NCI-H187 treated with DMSO at 0.1 percent for 48 hours (cell line): ENCODE results near the gene RAD51B.

Experiments used
- DNase-seq: peaks from one replicate; lab custom pipeline; 2025; lab: John Stamatoyannopoulos, UW

The RAD51B gene

DNA sequence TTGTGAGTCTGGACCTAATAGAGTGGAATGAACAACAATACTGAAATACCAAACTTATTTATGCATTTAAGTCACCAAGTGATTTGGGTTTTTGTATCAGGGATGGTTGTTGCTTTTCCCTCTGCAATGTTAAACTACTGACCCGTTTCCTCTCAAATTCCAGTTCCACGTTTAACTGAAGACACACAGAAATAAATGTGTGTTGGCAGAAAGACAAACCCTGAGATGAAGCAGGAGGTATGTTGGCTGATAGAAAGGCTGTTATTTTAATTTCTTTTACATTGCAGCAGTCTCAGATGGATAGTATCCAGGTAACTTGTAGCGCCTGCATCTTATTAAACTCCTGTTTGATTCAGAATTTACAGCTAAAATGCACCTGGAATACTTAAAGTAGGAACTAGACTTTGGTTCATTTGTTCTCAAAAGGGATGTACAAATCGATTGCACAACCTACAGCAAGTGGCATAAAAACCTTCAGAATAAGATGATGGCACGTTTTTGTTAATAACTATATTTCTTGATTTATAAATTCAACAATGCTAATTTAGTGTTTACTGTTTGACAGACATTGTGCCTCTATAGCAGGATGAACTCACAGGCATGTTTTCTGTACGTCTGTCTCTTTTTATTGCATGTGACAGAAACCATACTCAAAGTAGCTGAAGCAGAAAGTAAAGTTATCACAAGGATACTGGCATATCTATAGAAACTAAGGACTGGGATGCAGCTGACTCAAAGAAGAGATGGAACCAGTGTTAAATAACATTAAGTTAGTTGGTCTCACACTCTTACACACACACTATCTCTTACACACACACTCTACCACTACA, 567.6 kb downstream of the RAD51B start:
- no peak for DNase-seq

DNA sequence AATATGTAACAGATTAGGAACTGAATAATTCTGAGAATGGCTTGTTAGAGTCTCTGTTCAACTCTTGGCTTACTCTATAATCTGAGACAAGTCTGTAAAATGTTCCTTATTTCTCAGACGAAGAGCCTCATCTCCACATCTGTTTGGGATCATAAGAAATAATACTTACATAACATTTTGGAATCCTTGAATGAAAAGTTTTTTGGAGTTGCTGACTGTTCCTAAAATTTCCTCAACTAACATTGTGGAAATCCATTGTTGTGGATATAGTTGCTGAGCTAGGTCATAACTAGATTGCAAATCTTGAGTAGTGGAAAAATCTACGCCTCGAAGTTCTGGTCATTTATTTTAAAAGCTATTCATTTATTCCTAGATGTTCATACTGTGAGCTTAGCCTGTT, 570.4 kb downstream of the RAD51B start:
- DNase-seq, result no peak

DNA sequence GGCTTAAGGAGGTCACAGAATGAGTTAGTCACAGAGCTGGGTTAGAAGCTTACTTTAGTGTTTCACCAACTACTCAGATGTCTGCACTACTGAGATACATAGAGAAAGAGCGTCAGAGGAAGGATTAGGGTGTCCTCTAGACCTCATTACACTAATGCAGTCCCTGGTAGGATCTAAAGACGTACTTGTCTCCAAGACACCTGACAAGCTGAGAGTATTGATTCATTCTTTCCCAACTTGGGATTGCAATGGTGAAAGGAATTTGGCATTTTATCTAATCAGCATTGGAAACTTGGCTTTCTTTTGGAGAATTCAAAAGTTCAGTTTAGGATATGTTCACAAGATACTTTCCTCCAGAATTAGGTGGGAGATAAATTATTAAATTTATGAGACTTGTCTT, 571.2 kb downstream of the RAD51B start:
- DNase-seq, result no peak

DNA sequence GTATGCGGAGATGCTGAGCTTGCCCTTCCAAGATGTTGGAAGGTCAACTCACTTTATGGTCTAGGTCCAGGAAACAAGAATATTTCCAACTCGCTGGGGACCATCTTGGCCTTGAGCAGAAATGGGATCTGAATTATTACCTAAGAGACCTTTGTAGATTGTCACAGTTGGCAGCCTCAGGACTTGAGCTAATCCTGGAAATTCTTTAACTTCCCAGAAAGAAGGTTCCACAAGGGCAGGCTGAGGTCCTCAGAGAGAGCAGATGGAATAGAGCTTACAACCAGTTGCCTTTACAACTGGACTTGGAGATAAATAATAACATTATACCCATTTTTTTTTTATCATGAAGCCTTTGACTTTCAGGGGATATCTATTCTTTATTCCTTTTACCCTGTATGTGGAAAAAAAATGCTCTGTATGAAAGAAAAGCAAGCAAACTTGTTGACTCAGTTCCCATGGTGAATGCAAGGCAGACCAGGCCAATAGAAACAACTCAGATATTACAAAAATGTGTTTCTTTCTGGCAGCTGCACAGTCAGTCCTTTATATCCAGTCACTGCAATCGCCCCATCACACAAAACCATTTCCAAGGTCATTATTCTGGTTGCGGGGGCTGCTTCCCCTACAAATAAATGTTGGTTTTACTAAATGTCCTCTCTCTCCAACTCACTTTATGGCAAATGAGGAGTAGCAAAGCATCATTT, 571.9 kb downstream of the RAD51B start:
- DNase-seq, result no peak

DNA sequence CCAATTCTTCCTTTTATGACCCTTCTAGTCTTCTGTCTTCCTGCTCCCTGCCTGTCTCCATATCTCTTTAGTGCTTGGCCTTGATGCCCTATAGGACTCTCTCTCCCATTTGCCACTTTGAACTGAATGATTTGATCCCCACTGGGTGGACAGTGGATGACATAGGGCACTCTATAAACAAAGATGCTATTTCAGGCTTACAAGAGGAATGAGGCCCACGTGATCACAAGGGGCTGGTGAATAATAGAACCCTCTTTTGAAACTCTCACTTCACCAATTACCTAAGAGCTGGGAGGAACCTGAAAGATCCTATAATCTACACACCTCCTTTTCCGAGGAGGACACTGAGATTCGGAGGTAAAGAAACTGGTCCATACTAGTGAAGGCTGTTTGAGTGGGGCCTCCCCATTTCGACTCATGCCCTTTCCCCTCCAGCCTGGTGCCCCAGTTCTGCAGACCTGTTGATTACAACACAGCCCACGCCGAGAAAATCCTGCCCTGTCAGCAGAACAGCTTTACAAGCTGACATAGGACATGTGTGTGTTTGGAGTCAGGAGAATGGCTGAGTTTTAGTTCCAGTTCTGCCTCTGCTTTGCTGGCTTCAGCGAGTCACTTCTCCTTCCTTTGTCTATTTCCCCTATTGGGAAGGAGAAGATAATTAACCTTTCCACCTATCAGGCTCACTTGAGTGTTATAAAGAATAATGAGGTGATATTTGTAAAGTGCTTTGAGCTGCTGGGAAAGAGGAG, 573.0 kb downstream of the RAD51B start:
- DNase-seq, result no peak

DNA sequence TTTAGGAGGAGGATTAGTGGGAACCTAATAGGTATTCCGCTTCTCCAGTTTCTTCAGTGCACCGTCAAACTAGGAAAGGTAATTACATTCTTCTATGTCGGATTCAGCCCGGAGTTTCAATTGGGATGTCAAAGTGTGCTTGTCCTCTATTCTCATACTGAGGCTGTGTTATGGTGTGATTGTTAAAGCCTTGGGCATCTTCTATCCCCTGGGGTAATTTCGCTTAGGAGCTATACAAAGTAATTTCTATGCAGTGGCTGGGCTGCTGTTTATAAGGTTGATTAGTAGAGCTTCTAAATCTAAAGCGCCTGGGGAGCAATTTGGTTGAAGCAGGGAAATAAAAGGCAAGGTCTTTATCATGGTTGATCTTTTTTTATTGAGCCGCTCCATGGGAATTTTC, 573.7 kb downstream of the RAD51B start:
- no peak for DNase-seq

DNA sequence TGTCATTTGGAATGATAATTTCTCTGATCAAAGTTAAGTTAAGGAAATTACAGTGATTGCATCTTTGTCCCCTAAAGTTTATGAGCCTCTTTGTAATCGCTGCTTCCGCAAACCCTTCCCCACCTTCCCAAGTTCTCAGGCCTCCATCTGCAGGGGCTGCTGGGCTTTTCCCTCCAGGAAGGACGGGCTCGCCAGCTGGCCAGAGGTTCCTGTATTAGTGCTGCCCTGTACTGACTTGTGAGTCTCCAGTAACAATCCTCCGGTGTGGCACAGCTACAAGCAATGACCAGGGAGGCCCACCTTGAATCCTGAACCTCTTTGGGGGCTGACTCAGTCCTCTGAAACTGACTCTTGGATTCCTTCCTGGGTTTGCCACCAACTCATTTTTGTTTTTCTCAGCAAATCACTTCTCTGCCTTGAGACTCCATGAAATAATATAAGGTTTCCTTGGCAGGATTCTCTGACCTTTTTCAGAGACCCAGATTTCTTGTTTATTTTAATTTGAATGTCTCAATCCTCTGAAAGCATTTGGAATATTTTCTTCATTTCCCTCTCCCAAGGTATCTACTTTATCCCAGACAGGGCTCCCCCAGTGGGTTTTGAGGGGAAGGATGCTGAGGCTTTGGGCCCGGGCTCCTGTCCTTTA, 574.7 kb downstream of the RAD51B start:
- DNase-seq, result no peak

DNA sequence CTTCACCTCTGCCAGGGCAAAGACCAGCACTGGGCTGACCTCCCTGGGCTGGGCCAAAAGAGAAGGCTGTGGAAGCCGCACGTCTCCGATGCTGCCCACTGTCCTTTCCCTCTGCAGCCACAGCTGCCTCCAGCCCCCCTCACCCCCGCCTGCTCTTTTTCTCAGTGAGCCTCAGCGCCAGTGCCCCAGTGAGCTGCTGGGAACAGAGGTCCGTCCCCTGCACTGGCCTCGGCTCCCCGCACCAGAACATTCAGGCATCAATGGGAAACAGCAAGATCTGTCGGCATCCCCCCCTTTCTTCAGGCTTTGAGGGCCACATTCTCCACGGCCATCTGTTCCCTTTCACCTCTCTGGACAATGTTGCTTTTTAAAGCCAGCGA, 575.2 kb downstream of the RAD51B start:
- no peak for DNase-seq

DNA sequence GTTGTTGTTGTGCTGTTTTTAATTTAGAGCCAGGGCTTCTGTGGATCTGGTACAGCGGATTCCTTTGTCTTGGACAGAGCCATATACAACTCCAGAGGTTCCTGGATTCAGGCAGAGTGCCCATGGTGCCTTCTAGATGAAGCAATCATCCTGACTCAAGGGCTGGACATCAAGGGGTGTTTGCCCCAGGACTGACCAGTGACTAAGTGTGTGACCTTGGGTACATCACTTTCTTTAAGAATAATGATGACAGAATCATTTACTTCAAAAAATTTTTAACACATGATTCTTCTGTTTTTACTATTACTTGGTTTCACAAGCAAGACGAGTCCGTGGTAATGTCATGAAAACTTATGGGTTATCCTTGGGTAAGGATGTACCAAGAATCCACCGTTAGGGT, 576.0 kb downstream of the RAD51B start:
- no peak for DNase-seq

DNA sequence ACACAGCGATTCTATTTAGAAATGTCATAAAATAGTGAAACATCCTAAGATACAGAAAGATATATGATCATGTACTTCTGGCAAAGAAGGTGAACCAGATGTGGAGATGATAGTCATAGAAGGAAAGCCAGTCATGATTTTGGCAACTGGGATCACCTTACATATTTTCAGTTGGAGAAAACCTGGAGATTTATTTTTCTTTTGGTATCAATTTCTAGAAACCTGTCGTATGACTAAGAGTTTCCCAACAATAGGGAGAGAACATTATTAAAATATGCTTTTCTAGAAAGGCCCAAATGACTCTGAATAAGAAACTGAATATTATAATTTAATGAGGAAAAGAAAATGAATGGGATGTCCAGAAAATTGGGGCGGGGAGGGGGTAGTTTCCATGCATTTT, 576.9 kb downstream of the RAD51B start:
- DNase-seq, result no peak

DNA sequence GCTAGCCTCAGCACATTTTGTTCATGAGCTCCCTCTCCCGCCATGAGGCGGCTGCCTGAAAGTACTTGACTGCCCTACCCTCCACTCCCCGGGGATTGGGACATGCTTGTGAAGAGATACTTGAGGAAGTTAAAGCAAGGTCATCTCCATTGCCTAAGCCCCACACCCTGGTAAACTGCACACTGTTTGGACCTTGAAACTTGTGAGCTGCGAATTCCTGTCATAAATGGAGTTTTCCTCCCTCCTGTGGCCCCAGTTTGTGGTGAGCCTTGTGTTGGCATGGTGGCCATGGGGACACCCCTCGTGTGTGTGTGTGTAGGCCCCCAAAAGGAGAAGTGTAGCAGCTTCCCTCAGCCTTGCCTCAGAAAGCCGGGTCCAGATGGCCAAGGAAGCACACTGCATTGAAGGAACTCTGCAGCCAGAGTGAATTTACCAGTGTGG, 577.8 kb downstream of the RAD51B start:
- DNase-seq, result peak; percentile 25

DNA sequence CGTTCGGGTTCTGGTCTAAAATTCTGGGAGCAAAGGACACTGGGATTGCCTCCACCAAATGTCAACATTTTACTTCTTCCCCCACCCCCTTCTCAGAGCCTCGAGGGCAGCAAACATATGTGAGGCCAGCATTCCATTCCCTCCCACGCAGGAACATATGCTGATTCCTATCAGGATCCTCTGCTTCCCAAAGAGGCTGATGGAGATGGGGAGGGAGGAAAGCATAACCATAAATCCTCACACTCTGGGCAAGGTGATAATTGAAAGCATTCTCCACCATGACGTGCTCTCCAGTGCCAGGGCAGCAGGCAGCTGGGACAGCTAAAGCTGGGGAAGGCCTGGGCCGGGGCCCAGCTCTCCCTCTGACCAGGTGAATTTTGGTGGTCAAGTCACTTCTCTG, 578.2 kb downstream of the RAD51B start:
- DNase-seq, result no peak

DNA sequence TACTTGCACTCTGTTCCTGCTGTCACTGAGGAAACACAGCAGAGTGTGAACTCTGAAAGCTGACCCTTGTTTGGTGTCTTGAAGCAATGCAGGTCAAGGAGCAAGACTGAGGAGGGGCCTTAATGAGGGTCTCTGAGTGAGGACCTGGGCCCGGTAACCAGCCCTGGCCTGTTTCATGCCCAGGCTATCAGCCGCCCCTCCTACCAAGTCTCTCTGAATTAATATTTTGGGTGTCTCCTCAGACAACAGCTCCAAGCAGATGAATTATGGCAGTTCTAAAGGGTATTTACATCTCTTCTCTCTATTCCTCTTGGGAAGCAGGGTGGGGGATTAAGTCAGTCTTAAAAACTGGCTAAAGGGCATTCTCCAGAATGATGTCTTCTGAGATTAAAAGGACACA, 578.8 kb downstream of the RAD51B start:
- no peak for DNase-seq

DNA sequence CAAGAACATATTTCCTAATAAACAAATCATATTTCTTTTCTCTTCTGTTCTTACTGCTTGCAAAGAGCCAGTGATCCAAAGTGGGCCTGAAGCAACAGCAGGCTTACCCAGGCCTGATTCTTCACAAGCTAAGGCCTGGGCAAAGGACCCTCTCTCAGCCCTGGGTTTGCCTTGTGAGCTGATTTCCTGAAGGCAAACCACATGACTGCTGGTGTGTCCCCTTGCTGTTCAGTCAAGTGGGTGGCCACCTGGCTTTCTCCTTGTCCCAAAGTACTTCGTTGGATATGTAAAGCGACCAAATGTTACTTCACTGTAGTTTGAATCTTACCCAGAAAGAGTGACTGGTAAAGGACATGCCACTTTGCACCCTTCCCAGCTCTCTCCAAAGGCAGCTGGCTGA, 580.4 kb downstream of the RAD51B start:
- DNase-seq, result no peak

DNA sequence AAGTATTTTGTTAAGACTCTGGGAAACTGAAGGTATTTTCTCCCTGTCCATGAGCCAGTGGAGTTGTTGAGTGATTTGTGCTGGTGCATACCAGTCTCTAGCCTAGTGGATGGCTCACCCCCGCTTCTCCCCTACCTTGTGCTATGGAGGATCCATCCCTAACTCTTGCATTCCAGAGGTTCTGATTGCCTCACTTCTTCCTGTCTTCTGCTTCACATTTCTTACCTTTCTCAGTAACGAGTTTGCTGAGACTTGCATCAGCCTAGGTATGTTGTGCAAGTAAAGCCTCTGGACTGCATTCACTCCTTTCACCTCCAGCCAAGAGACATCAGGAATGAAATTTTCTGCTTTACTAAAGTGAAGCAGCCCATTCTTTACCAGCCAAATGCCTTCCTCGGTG, 581.7 kb downstream of the RAD51B start:
- DNase-seq, result no peak

DNA sequence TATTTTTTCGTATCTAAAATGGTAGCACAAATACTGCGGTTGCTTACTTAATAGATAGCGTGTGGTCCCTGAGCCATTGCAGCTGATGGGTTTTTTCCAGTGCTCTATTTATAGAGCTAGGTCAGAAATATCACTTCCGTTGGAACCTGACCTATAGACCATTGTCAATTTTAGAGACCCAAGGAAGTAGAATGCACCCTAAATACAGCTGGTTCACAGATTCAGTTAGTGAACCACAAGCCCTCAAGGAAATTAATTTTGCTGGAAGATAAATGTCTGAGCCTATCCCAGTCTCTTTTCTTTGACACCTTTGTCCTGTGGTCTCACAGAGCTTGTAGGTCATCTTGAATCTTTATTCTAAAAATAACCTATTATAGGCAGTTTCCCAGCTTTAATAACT, 582.3 kb downstream of the RAD51B start:
- DNase-seq, result no peak

DNA sequence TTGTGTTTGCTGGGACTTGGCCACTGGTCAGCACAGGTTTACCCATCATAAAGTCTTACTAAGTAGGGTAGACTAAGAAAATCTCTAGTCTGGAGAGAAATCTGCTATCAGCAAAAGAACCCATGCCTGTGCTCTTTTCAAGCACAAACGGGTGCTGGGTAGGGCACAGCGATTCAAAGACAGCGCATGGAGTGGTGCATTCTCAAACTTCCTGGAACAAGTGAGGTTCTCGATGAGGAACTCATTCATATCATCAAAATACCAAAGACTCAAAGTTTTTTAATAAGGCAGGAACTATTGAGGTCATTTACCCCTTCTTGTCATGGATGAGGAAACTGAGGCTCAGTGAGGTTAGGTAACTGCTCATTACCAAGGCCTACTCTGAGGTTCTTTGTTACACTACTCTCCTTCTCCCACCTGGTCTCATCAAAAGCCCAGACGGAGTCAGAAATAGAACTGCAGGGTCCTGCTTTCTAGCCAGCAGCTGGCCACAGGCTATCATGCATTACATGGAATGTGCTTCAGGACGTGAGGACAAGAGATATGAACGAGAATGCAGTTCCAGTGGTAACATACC, 583.0 kb downstream of the RAD51B start:
- DNase-seq, result no peak

DNA sequence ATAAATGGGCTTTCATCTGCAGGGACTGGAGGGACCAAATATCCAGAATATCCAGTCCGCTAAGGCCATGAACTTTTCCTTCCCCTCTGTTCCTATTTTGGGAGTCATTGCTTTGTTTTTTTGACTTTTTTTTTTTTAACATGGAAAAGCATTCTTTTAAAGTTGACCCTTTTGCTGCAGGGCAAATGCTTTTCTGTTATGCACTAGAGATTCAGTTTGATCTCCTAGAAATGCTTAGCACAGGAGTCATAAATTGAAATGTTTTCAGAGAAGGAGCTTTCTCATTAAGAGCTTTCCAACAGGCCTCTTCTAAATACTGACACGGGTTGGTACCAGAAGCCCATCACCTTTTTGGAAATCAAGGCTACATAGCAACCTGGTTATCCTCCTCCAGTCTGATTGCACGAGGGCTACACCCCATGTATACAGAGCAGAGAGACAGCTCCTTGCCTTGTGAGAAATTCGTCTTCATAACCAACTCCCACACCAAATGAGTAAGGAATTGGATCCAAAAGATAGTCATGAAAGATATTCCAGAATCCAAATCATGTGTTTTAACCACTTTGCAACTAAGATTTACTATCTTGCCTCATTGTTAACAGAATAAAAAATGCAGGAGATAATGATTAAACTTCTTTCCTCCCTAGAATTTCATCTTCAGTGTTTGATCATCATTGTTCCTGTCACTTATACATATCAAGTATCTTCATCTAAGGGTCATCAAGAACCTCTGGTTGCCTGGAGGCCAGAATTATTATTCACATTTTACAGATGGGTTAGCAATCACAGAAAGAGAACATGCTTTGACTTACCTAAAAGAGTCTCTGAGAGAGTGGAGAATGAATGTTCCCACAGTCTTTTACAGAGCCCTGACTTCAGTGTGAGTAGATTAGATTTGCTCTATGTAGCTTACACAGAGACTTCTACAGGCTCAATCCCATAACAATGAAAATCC, 583.9 kb downstream of the RAD51B start:
- DNase-seq, result no peak

DNA sequence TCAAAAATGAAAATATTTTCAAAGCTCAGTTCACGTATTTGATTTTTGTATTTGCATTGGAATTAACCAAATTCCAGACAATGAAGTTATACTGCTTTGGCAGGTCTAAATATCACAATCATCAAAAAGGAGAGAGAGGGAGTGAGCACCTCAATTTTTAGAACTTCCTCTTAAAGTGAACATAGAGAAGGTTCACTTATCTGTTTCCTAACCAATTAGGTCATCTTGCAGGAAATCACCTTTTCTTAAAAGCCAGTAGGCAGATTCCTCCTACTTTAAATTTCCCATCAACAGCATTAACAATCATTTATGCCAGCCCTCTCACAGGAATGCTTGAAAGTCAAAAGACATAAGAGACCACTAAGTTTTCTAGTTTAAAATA, 584.6 kb downstream of the RAD51B start:
- DNase-seq, result no peak

DNA sequence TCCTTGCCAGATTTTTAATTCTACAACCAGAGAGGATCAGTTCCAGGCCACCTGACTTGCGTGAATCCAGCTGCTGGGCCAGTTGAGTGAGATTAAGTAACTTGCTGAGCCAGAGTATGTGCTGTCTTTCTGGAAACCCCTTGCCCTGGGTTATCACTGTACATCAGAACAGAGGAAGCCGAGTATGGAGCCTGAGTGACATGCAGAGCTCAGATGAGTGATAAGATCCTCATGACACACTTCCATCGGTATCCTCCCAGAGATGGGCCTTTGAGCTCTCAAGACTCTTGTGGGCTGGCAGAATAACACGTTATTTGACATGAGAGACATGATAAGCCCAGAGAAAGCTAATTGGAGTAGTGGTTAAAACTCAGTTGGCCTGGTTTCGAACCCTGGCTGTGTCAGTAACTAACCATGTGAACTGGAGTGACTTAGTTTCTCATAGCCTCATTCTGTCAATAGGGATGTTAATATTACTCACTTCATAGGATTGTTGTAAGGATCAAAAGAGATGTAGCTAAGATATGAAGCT, 585.1 kb downstream of the RAD51B start:
- DNase-seq, result no peak

DNA sequence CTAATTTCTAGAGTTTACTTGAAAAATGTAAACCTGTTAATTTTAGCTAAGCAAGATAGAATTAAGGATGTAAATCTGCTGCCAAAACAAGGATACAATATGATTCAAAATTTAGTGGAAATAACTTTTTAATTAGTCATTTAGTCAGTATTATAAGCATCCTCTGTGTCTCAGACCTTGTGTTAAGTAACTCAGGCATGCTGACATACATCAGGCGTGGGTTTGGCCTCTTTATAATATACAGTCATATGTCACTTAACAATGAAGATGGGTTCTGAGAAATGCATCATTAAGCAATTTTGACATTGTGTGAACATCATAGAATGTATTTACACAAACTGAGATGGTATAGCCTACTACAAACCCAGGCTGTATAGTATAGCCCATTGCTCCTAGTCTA, 586.4 kb downstream of the RAD51B start:
- no peak for DNase-seq
